ENCODE data around the gene CWC15. TPM values are rescaled to one million over a fixed set of nuclear protein-coding genes. Genes with fewer than 3 reads are reported as not detected.
"Not testable (repeated sequence)": the region's sequence is repeated elsewhere in the genome, so short reads cannot be mapped to it uniquely, and the experiment has no call there.

The CWC15 gene
- polyA plus RNA-seq (2013, experiment 1 of 2; ENCODE audit: insufficient read length) = 63.4 TPM
- 53.4 TPM for polyA plus RNA-seq (2013, experiment 2 of 2; ENCODE audit: insufficient read length)

DNA sequence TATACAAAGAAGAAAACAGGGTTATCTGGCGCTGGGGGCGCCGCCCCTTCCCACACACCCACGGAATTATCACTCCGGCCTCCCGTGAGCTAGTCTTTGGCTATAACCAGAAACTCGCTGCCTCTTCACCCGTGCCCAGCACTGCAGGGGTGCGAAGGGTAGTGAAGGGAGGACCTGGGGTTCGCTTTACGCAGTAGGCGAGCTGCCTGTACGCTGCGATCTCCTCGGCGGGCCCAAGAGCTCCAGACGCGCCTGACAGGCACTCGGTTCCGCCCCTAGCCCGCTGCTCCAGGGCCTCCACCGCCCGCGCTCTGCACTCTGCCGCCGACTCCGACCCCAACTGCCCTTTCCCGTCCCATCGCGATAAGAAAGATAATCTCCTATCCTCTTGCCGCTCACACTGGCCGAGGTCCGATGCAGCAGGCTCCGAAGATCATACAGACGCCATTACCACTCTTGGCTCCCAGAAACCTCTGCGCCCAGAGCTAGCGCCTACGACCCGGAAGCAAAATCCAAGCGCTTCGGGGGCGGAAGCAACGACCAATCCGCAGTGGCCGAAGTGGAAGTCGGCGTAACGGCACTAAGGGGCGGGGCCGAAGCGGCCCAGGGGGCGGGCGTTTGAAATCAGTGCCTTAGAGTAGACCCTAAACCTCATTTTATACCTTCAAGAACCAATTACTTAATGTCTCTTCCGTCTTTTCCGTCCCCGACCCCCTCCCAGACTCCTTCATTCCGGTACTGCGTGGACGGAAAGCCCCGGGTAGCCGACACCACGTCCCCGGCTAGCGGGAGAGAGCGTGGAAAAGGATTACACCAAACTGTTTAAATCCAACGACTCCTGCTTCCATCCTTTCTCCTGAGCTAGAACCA is at the start of gene CWC15, which contains the start of gene KDM4D:
Gene CWC15, minus strand, starts transcription at position 458 of the 870 bp plus-strand sequence. CDS start 1,371 bp downstream, outside the sequence.
Gene KDM4D, plus strand, starts transcription at position 611 of the 870 bp plus-strand sequence. CDS start 23,664 bp downstream, outside the sequence.
- peak; percentile 96 for DNase-seq

DNA sequence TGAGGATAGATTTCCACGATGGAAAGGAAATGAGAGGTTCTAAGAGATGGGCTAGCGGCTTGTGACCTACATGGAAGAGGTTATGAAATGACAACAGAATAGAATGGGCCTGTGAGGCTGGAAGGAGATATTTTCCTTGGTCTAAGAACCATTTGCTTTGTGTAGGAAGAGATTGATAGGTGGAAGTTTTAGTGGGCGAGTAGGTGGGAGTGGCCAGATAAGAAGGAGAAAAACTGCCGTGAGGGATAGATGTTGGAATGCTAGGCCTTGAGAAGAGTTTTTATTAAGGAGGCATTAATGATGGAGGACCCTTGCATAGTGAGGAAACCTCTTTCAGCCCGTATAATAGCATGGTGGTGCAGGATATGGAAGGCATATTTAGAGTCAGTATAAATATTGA is 48.1 kb upstream of the CWC15 start:
- DNase-seq = not testable (repeated sequence)

DNA sequence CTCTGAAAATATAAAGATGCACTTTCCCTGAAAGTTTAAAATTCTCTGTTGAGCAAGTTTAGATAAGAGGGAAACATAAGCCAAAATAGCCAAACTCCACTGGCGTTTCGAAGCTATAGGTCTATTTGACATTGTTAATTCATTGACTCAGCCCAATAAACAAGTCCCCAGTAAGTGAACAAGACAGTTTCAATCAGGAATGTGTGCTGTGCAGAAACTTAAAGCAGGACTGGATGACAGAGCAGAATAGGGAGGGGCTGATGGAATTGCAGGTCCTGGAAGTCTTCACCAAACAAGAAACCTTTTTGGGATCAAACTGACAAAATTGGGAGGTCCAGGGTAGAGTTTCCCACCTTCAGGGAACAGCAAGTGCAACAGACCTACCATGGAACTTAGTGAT is 42.8 kb upstream of the CWC15 start:
- DNase-seq = no peak

DNA sequence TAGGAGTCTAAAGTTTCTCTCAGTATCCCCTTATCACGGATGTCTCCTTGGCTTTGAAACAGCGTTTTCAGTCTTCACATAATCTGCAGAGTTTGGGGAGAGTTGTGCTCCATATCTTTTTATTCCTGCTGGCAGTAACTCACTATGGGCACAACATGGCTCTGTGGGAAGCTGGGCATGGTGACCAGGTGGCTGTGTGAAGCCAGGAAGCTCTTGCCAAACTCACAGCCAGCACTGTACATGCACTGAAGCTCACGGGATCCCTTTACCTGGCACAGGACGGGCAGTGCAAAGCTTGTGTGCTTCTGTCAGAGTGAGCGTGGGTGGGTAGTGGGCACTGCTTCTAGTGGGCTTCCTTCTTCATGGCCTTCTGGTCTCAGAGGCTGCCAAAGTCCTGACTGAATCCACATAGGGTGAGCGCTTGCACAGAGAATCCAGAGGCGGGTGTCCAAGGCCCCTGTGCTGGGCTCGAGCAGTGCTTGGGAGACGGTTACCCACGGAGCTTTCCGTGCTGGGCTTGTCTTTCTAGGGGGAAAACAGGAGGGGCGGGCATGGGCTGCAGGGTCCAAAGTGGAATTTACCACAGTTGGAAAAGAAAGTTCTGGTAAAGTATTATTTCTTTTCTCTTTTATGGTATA is 40.9 kb upstream of the CWC15 start:
- no peak for DNase-seq

DNA sequence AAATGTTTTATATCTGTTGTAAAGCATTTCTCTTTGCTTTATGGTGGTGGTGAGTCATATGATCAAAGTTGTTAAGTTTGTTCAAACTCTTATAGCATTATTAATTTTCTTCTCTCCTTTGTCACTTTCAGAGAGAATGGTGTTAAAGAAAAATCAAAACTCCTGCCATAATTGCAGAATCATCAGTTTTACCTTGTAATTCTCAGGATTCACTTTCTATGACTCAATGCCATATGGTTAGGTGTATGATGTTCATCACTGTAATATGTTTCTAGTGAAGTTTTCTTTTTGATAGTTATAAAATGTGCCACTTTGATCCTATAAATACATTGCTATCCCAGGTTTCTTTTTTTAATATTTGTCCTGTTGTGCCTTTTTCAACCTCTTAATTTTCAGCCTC is 38.0 kb upstream of the CWC15 start:
- DNase-seq = no peak

DNA sequence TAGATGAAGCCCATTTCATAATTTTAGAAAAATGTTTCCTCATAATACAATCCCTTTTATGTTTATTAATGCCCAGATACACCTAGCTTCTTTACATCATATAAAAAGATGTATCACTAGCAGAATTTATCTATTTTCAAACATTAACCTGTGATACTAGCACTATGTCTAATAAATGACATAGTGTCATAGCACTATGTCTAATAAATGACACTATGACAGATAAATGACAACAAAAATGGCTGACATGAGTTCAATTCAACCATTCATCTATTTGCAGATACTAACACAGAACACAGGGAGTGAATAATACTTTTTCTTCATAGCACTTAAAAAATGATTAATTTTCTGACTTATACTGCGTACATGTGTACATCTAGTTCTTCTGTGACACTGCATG is 32.3 kb upstream of the CWC15 start:
- DNase-seq = no peak

DNA sequence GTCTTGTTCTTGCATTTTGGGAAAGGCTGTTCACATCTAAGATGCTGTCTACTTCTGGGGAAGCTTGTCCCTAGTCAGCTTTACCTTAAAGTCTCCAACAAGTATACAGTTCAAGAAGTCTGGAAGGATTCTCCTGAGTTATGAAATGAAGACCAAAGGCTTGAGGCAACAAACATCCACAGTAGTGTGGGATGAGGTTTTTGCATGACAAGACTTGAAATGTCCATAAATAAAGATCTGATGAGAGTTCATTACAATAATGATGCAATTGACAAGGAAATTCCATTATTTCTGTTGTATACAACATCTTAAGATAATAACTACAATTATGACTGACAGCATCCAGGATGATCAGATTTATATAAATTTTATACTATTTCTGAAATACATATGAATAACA is 30.4 kb upstream of the CWC15 start:
- DNase-seq = no peak

DNA sequence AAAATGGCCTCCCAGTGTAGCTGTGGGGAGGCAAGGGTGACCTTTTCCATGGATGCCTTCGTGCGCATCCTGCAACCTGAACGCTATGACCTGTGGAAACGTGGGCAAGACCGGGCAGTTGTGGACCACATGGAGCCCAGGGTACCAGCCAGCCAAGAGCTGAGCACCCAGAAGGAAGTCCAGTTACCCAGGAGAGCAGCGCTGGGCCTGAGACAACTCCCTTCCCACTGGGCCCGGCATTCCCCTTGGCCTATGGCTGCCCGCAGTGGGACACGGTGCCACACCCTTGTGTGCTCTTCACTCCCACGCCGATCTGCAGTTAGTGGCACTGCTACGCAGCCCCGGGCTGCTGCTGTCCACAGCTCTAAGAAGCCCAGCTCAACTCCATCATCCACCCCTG is 24.9 kb upstream of the CWC15 start:
- DNase-seq = no peak

DNA sequence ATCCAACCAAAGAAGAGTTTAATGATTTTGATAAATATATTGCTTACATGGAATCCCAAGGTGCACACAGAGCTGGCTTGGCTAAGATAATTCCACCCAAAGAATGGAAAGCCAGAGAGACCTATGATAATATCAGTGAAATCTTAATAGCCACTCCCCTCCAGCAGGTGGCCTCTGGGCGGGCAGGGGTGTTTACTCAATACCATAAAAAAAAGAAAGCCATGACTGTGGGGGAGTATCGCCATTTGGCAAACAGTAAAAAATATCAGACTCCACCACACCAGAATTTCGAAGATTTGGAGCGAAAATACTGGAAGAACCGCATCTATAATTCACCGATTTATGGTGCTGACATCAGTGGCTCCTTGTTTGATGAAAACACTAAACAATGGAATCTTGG is 24.1 kb upstream of the CWC15 start:
- no peak for DNase-seq

DNA sequence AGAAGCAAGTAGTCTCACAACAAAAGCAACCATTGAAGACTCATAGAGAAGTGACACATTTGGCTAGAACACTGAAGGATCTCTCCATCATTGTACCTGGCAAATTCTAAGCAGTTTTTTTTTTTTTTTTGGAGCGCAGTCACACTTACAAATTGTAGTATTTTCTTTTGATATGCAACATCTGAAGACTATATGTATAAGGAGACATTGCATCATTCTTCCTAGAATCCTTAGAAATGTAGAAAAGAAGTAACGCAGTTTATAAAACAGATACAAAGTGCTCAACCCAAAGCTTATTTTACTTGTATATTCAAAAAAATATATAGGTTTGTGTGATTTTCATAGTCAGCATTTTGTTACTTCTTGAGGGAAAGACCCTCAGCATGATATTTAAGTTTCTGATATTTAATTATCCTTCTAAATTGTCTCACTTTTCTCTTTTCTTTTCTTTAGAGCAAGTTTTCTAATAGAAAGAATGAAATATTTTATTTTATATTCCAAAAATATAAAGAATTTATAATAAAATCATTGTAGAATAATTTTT is 20.1 kb upstream of the CWC15 start:
- DNase-seq = no peak

DNA sequence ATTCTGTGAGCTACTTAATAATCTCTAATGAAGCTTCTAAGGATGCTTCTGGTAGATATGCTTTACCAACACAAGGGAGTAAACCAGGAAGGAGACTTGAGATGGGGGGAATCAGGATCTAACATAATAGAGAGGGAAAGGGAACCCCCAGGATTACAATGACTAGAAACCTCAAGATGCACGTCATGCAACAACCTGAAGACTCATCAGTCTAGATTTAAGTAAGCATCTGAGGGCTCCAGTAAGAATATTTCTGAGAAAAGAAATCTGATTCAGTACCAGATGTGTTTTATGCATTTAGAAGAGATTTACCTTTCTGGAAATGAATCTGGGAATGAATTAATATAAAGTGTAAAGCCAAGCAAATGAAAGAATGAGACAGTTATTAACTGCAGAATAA is 15.4 kb upstream of the CWC15 start:
- no peak for DNase-seq

DNA sequence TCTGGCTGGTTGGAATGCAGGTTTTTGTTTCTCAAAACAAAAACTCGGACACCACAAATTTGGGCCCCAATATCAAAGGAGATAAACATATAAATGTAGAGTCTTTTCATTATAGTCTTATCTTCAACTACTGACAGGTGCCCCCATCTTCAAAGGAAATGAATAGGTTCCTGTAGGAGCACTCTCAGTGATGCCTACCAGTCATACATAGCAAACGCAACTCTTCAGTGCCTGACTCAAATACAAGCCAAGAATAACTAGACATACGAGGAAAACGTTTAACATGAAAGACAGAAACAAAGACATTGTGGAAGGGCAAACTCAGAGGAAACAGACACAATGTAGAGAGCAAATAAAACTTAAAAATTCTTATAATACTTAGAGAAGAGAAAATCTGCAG is 14.0 kb upstream of the CWC15 start:
- no peak for DNase-seq

DNA sequence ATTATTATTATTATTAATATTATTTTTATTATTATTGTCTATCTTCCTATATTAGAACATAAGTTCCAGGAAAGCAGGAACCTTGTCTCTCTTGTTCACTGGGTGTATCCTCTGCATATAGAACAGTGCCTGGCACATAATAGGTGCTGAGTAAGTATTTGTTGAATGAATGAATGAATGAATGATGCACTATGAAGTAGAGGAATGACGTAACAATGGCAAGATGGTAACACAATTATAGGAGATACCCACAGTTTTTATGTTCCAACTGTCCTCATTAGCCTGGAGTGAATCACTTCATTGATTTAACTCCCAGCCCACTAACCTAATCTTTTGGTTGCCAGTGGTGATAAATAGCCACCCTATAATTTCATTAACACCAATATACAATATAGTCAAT is 2.2 kb upstream of the CWC15 start:
- no peak for DNase-seq

DNA sequence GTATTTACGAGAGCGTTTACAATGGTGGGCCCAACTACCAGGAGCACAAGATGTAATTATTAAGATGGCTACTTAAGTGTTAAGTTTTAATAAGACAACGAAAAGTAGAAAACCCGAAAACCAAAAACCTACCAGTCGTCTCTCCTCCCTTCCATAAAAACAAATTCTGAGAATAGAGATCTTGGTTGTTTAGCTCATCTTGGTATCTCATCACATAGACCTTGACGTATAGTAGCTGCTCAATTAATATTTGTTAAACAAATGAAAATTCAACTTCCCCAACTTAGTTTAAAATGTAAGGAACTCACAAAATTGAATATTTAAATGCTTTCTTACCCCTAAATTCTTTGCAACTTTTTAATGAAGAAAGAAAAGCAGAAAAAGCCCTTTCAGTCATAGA is 822 bp upstream of the CWC15 start:
- no peak for DNase-seq

DNA sequence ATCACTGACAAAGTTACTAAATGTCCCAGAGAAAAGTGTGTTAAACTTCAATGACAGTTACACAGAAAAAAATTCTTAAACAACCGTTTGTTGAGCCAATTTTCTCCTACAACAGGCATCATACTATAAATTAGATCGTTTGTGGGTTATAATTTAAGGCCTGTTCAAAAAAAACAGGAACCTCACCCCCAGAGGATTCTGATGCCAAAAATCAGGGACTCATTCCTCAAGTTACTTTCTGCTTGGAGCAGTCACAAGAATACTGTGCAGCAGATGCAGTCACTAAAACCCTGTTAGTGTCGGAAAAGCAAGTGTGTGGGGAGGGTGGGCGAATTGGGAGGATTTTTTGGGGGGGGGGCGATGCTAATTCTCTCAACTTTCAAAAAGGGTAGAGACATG is 657 bp downstream of the CWC15 start:
- DNase-seq = no peak

DNA sequence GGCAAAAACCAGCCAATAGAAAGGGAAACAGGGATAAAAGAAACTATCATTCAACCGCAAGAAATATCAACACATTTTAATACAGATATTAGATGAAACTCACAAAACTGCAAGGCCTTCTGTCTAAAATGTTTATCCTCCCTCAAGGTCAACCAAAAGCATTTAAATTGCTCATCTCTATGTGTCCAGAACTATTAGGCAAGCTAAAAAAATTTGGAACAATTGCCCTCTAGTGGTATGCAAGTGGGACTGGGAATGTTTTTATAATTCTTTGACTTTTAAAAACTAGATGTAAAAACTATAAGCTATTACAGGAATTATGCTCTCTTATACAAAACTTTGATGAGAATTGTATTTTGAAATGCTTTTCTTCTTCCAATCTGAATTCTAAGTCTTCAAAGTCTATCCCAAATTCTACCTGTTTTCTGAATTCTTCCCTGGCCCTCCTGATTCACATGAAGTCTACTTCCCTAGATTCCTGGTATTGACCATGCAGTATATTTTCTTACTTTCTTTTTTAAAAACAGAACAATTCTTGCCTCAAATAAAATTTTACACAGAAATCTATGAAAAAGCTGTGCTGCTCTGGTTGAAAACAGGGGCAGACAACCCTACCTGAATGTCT is 4.9 kb downstream of the CWC15 start:
- DNase-seq = peak; percentile 54

DNA sequence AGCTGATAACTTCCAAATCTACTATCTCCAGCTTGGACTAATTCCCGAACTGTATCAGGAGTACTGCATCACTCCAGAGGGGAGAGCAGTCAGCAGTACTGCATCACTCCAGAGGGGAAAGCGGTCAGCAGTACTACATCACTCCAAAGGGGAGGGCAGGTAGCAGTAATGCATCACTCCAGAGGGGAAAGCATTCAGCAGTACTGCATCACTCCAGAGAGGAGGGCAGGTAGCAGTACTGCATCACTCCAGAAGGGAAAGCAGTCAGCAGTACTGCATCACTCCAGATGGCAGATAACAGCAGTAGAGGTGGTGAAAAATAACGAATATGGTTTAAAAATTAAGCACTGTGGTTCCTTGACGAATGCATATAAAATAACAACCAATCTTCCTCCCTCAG is 8.4 kb downstream of the CWC15 start:
- no peak for DNase-seq

DNA sequence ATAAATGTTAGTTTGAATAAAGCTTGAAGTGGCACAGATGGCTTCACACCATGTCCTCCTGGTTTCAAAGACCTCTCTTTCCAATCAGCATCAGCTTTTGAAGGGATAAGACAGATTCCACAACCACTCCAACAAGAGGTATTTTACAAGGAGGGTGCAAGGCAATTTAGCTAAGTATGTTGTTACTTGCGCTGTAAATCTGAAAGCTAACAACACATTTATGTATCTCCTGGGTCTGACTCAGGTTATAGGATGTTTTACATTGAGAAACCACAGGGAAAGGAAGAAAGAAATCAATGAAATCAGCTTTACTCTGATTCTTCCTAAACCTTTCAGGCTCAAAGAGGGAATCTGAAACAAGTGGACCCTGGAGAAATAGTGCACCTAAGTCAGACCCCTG is 12.1 kb downstream of the CWC15 start:
- no peak for DNase-seq

DNA sequence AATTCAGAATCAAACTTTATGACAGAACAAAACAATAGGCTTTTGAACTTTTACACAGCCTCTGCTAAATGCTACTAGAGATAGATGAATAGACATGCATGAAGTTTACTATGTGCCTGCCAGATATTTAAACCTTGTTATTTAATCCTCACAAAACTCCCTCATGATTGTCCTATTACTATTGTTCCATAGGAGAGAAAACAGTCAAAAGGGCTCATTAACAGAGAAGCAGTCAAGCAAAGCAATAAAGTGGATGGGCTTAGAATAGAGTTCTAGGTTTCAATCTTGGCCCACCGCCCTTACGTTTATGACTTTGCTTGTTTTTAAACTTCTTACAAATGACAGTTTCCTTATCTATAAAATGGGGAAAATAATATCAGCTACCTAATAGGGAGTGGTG is 12.9 kb downstream of the CWC15 start:
- DNase-seq = no peak

DNA sequence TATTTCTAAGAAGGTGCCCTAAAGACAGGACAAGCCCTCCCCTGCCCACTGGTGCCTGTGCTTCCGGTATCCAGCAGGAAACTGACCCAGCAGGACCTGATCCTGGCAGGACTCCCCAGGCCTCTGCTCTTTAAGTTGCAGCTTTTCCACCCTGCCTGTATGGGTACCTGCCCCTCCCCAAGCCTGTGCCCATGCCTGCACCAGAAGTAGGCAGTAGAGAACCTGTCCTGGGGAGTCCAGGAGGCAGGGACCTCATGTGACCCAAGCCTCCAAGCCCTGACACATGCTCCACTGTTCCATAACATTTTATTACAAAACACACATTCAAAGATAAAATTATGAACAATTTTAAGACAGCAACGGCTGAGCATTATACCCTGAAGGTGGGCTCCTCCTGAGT is 14.2 kb downstream of the CWC15 start:
- DNase-seq = no peak

DNA sequence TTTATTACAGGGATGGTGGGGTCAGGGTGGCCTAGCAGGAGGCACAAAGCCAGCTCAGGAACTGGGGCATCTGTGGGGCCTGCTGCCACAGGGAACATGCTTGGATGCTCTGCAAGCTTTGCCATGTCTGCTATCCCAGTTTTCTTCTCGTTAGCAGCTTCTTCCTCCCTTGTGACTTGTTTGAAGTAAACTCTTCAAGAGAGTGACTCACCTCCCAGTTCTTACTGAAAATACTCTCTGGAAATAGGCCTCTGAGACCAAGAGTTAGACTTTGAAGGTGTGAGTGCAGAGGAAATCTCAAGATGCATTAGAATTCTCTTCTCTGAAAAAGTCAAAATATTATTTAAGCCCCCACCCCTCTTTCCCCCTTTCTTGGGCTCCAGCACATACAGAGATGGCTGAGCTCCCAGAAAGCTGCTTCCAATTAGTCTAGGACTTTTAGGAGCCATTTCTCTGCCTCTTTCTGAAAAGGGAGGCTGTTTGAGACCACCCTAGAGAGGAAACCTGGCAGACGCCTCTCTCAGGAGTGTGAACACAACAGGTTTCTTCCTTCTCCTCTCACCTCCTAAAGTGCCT is 15.1 kb downstream of the CWC15 start:
- DNase-seq = peak; percentile 40

DNA sequence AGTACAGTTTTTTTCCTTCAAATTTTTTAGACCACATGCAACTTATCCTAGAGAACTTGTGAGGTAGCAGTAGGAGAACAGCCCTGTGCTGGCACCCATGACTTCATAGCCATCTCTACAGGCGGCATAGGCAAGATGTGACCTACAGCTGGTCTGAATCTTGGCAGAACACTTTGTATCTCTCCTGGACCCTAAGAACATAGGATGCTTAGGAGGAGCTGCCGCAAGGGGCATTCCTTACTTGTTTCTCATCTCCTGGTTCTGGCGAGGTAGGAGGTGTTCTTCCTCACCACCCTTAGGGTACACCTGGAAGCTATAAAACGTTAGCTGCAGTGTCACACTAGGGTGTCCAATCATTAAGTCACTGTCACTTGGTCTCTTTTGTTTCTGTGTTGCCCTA is 16.4 kb downstream of the CWC15 start:
- no peak for DNase-seq

DNA sequence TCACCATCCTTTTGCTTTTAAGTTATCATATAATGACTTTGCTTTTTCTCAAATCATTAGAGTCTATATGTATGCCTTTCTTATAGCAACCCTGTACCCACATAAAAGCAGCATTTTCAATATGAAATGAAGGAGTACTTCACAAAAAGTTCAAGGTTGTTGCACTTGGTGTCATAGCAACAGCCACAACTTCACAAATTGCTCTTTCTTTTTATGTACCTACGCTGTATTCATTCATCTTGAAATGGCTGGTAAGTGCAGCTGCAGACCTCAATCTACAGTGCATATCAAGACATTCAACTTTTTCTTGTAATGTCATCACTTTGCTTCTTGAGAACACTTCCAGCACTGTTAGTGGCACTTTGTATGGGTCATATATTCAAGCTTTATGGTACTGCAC is 18.6 kb downstream of the CWC15 start:
- DNase-seq = no peak
